GM18519 (cell line): ENCODE measurements around the gene APOC1.
"Not testable (repeated sequence)": the region's sequence is repeated elsewhere in the genome, so short reads cannot be mapped to it uniquely, and the experiment has no call there.

ENCODE experiments used
- ATAC-seq: cut with Tn5 transposase; IDR thresholded peaks from one replicate; pipeline ENCODE4 v1.9.1; 2021; ENCODE audit warnings: mild to moderate bottlenecking, moderate library complexity; ENCODE audit not compliant: unreplicated experiment, low FRiP score

Gene APOC1

DNA sequence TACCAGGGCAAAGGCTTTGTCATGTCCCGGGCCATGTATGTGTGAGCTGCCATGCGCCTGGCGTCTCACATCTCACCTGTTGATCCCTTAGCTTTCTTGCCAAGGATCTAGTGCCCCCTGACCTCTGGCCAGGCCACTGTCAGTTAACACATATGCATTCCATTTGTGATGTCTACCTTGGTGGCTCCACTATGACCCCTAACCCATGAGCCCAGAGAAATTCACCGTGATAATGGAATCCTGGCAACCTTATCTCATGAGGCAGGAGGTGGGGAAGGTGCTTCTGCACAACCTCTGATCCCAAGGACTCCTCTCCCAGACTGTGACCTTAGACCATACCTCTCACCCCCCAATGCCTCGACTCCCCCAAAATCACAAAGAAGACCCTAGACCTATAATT, 26.1 kb upstream of the APOC1 start:
- ATAC-seq, result not testable (repeated sequence)

DNA sequence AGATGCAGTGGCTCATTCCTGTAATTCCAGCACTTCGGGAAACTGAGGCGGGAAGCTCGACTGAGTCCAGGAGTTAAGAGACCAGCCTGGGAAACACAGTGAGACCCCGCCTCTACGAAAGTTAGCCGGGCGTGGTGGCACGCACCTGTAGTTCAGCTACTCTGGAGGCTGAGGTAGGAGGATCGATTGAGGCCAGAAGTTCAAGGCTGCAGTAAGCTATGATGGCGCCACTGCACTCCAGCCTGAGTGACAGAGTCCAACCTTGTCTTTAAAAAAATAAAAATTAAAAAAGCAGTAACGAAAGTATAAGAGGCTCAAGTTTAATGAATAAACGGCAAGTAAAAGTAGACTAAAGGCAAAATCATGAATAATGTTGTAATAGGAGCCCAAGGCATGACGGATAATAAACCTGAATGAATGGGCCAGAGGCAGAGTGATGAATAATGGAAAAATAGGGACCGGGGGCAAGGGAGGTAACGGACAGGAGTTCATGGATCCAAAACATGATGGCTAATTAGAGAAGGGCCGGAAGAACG, 24.5 kb upstream of the APOC1 start:
- ATAC-seq, result no peak

DNA sequence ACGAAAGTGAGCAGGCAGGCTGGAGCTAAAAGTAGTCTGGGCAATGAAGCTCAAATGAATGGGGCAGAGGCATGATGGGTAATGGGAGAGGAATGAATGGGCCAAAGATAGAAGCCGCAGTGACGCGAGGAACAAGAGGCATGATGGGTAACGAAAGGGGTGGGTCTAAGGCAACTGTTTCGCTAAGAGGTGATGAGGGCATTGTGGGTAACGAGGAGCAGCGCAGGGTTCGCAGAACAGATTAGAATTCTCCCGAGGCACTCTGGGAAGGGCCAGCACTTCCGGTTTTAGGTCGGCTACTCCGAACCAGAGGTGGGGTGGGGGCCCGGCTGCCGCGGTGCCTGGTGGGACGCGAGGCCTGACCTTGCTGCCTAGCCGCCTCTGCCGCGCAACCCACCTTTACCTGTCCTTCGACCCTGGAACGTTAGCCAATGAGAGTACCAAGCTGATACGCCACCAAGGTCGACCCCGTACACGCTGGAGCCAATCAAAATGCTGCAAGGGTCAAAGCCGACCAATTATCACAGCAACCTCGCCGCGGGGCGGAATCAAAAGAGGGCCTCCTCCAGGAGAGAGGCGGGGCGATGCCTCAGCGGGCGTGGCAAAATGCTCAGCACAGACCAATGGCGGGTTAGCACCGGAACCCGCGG, 23.9 kb upstream of the APOC1 start:
- peak; percentile 72 for ATAC-seq

DNA sequence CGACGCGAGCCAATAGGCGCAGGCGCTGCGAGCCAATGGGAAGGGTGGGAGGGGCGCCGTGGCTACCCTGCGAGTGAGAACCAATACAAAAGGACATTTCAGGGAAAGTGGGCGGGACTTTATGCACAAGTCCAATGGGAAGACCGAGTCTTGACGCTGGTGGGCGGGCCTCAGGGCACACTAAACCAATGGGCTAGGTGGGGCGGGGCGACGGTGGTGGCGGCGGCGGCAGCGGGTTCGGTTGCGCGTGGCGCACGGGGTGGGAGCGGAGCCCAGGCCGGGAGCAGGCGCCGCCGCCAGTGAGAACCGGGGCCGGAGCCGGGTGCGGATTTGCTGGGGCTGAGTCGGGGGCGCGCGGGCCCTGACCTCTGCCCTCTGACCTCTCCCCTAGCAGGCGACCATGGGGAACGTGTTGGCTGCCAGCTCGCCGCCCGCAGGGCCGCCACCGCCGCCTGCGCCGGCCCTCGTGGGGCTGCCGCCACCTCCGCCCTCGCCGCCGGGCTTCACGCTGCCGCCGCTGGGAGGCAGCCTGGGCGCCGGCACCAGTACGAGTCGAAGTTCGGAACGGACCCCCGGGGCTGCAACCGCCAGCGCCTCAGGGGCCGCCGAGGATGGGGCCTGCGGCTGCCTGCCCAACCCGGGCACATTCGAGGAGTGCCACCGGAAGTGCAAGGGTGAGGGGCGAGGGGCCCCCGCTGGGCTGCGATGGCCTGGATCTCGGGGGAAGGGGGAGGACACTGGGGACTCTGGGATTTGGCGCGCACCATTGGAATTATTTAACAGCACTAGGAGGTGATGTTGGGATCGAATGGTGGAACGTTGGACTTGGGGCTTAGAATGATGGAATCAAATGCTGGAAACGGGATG, 23.2 kb upstream of the APOC1 start, which contains the start of gene TOMM40:
TOMM40 (plus strand) TSS at position 239 of the 867 bp plus-strand sequence; CDS start at position 401, 162 bp downstream.
- no peak for ATAC-seq

DNA sequence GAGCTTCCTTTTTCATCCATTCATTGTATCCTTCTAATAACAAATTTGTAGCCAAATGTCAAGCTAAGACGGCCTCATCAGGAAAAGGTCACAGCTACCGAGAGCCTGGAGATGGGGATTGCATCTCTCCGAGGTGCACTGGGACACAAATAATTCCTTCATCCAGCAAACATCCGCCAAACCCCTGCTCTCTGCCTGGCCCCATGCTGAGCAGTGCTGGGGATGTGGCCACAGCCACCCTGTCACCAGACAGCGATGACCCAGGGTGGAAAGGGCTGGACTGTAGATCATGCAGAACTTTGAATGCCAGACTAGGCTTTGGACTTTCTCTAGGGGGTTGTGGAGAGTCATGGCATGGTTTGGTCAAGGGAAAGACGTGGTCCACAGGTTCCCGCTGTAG, 21.5 kb upstream of the APOC1 start:
- no peak for ATAC-seq

DNA sequence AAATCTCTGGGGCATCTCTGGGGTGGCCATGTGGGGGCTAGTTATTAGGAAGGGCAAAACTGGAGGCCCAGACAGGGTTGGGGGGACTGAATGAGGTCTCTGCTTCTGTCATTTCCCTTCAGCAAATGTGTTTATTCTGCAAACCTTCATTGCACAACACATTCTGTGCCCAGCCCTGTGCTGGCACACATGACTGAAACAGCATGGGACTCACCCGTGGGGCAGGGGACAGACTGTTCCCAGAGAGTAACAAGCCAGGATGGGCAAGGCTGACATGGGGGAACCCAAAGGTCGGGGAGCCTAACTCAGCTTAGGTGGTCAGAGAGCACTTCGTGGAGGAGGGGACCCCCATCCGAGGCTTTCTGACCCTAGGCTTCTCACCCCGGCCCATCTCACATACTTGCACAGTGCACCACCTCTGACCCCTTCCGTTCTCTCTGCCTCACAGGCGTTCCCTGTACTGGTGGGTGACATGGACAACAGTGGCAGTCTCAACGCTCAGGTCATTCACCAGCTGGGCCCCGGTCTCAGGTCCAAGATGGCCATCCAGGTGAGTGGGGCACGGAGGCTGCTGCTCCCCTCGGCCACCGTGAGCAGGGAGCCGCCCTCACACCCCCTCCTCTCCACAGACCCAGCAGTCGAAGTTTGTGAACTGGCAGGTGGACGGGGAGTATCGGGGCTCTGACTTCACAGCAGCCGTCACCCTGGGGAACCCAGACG, 20.9 kb upstream of the APOC1 start:
- ATAC-seq, result no peak

DNA sequence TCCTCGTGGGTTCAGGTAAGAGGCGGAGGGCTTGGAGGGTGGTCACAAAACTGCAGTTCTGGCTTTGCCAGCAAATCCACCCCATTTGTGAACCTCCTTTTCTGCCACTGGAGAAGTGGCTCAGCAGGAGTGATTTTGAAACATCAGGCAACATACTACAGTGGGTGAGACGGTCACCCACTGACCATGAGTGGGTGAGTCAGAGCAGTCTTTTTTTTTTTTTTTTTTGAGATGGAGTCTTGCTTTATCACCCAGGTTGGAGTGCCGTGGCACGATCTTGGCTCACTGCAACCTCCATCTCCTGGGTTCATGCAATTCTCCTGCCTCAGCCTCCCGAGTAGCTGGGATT, 20.4 kb upstream of the APOC1 start:
- no peak for ATAC-seq

DNA sequence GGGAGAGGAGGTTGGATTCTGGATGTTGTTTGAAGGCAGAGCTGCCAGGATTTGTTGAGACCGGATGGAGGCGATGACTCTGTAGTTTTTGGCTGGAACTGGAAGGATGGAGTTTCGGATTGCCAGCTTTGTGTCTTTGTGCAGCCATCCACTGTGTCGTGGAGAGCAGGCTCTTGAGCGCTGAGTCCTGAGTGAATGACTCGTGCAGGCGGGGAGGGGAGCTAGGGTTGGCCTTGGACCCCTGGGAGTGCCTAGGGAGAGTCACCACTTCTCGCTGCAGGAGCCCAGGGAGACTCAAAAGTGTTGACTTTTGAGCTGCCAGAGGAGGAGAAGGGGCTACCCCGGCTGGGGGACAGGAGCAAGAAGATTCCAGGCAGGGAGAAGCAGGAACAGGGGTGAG, 19.5 kb upstream of the APOC1 start:
- ATAC-seq, result no peak

DNA sequence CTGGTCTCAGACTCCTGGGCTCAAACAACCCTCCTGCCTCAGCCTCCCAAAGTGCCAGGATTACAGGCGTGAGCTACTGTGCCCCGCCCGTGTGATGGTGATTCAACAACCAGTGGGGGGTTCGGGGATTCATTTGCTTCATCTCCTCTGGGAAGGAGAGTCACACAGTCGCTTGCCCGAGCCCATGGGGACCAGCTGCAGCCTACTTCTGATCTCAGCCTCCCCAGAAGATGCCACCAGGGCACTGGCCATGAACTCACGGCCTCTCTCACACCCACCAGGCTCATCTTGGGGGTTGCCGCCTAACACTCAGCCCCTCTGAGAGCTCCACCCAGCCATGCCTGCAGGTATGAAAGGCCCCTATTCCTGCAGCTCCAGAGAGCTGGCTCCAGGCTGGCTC, 16.6 kb upstream of the APOC1 start:
- ATAC-seq, result no peak

DNA sequence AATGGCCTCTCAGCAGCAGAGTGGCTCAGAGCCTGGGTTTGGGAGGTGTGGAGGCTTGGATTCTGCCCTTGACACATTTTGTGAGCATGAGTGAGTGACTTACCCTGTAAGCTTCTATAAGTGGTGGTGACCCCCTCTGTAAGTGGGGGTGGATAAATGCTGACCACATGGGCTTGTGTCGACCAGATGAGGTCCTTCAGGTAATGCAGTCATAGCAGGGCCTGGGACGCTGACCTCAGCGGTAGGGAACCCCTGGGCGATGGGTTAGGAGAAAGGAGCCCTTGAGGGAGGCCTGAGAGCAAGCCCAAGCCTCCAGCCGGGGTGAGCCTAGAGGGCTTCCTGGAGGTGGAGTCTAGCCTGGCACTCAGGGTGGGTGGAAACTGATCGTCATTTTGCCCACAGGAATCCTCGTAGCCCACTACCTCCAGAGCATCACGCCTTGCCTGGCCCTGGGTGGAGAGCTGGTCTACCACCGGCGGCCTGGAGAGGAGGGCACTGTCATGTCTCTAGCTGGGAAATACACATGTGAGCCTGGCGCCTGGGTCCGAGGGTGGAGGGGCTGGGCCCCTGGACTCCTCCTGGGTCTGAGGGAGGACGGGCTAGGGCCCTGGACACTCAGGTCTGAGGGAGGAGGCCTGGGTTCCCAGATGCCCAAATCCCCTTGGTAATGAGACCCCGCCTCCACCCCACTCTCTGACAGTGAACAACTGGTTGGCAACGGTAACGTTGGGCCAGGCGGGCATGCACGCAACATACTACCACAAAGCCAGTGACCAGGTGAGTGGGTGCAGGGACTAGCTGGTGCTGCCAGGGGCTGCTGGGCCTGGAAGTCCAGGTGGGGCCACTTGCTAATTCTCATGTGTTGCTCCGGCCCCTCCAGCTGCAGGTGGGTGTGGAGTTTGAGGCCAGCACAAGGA, 13.8 kb upstream of the APOC1 start:
- no peak for ATAC-seq

DNA sequence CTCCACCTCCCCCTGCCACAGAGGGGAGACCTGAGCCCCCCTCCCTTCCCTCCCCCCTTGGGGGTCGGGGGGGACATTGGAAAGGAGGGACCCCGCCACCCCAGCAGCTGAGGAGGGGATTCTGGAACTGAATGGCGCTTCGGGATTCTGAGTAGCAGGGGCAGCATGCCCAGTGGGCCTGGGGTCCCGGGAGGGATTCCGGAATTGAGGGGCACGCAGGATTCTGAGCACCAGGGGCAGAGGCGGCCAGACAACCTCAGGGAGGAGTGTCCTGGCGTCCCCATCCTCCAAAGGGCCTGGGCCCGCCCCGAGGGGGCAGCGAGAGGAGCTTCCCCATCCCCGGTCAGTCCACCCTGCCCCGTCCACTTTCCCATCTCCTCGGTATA, 11.2 kb upstream of the APOC1 start:
- ATAC-seq, result no peak

DNA sequence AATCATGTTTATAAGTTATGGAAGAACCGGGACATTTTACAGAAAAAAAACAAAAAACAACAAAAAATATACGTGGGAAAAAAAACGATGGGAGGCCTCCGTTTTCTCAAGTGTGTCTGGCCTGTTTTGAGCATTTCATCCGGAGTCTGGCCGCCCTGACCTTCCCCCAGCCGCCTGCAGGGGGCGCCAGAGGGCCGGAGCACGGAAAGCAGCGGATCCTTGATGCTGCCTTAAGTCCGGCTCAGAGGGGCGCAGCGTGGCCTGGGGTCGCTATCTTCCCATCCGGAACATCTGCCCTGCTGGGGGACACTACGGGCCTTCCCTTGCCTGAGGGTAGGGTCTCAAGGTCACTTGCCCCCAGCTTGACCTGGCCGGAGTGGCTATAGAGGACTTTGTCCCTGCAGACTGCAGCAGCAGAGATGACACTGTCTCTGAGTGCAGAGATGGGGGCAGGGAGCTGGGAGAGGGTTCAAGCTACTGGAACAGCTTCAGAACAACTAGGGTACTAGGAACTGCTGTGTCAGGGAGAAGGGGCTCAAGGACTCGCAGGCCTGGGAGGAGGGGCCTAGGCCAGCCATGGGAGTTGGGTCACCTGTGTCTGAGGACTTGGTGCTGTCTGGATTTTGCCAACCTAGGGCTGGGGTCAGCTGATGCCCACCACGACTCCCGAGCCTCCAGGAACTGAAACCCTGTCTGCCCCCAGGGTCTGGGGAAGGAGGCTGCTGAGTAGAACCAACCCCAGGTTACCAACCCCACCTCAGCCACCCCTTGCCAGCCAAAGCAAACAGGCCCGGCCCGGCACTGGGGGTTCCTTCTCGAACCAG, 10.6 kb upstream of the APOC1 start:
- ATAC-seq, result no peak

DNA sequence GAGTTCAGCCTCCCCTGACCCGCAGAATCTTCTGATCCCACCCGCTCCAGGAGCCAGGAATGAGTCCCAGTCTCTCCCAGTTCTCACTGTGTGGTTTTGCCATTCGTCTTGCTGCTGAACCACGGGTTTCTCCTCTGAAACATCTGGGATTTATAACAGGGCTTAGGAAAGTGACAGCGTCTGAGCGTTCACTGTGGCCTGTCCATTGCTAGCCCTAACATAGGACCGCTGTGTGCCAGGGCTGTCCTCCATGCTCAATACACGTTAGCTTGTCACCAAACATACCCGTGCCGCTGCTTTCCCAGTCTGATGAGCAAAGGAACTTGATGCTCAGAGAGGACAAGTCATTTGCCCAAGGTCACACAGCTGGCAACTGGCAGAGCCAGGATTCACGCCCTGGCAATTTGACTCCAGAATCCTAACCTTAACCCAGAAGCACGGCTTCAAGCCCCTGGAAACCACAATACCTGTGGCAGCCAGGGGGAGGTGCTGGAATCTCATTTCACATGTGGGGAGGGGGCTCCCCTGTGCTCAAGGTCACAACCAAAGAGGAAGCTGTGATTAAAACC, 9.9 kb upstream of the APOC1 start:
- ATAC-seq, result no peak

DNA sequence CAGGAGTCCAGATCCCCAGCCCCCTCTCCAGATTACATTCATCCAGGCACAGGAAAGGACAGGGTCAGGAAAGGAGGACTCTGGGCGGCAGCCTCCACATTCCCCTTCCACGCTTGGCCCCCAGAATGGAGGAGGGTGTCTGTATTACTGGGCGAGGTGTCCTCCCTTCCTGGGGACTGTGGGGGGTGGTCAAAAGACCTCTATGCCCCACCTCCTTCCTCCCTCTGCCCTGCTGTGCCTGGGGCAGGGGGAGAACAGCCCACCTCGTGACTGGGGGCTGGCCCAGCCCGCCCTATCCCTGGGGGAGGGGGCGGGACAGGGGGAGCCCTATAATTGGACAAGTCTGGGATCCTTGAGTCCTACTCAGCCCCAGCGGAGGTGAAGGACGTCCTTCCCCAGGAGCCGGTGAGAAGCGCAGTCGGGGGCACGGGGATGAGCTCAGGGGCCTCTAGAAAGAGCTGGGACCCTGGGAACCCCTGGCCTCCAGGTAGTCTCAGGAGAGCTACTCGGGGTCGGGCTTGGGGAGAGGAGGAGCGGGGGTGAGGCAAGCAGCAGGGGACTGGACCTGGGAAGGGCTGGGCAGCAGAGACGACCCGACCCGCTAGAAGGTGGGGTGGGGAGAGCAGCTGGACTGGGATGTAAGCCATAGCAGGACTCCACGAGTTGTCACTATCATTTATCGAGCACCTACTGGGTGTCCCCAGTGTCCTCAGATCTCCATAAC, 8.8 kb upstream of the APOC1 start, which contains the start of gene APOE:
APOE (plus strand) TSS at position 360 of the 724 bp plus-strand sequence. CDS start 829 bp downstream, outside the sequence.
- no peak for ATAC-seq

DNA sequence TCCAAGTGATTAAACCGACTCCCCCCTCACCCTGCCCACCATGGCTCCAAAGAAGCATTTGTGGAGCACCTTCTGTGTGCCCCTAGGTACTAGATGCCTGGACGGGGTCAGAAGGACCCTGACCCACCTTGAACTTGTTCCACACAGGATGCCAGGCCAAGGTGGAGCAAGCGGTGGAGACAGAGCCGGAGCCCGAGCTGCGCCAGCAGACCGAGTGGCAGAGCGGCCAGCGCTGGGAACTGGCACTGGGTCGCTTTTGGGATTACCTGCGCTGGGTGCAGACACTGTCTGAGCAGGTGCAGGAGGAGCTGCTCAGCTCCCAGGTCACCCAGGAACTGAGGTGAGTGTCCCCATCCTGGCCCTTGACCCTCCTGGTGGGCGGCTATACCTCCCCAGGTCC, 6.8 kb upstream of the APOC1 start:
- no peak for ATAC-seq

DNA sequence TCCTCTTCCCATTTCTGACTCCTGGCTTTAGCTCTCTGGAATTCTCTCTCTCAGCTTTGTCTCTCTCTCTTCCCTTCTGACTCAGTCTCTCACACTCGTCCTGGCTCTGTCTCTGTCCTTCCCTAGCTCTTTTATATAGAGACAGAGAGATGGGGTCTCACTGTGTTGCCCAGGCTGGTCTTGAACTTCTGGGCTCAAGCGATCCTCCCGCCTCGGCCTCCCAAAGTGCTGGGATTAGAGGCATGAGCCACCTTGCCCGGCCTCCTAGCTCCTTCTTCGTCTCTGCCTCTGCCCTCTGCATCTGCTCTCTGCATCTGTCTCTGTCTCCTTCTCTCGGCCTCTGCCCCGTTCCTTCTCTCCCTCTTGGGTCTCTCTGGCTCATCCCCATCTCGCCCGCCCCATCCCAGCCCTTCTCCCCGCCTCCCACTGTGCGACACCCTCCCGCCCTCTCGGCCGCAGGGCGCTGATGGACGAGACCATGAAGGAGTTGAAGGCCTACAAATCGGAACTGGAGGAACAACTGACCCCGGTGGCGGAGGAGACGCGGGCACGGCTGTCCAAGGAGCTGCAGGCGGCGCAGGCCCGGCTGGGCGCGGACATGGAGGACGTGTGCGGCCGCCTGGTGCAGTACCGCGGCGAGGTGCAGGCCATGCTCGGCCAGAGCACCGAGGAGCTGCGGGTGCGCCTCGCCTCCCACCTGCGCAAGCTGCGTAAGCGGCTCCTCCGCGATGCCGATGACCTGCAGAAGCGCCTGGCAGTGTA, 6.2 kb upstream of the APOC1 start:
- ATAC-seq, result no peak

DNA sequence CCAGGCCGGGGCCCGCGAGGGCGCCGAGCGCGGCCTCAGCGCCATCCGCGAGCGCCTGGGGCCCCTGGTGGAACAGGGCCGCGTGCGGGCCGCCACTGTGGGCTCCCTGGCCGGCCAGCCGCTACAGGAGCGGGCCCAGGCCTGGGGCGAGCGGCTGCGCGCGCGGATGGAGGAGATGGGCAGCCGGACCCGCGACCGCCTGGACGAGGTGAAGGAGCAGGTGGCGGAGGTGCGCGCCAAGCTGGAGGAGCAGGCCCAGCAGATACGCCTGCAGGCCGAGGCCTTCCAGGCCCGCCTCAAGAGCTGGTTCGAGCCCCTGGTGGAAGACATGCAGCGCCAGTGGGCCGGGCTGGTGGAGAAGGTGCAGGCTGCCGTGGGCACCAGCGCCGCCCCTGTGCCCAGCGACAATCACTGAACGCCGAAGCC, 5.6 kb upstream of the APOC1 start:
- no peak for ATAC-seq
